Cortex of kidney (tissue), 1 donor: ENCODE results near the gene HIPK4.
"Not testable (repeated sequence)": the region's sequence is repeated elsewhere in the genome, so short reads cannot be mapped to it uniquely, and the experiment has no call there.

ENCODE experiments used
- DNase-seq: peaks from one replicate; lab custom pipeline; 2025; lab: John Stamatoyannopoulos, UW

The HIPK4 gene

DNA sequence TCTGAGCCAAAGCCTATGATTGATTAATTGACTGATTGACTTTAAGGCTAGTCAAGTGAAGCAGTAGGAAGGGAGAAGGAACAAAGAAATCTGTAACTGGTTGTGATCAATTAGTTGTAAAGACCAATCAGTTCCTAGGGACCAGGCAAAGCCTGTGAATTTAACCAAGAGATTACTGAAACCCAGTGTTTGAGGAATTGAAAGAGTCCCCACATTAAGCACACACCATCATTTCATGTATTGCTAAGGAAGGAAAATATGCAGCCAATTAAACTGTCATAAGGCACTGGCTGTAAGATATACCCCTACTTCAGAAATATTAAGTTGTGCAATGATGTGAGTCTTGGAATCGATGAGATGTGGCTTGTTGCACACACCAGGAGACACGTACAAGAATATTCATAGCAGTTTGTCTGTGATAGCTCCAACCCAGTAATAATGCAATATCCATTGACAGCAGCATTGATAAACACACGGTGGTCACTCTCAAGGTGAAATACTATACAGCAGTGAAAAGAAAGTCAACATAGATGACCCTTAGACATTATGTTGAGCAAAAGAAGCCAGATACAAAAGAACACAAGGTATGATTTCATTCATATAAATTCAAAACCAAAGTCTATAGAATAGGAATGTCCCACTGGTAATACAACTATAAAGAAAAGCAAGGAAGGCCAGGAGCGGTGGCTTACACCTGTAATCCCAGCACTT is 50.8 kb downstream of the HIPK4 start:
- no peak for DNase-seq

DNA sequence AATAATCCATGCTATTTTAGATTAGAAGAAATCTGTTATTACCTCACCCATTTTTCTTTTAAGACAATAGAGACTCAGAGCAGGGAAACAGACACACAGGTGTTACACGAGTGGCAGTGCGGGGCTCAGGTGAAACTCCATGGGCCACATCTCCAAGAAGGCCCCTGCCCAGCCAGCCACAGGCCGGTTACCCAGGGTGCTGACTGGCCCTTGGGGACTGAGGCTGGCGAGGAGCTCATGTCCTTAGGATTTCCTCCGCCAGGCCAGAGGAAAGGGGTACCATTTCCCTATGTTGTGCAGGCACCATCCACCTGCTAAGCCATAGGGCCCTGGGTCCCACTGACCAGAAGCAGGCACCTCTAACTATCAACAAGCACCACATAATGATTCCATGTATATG is 52.4 kb downstream of the HIPK4 start:
- DNase-seq: no peak

DNA sequence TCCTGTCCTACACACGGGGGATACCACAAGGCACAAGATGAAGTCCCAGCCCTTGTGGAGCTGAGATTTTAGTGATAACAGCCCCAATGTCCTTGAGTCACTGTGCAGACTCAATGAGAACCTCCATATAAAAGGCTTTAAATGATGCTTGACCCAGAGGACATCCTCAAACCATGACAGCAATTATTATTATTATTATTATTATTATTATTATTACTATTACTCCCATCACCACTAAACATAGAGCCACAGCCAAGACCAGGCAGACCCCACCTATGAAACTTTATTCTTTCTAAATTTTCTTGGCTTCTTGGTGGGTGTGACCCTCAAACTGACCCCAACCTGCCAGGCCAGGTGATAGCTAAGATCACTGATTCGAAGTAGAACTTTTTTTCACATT is 52.9 kb downstream of the HIPK4 start:
- no peak for DNase-seq

DNA sequence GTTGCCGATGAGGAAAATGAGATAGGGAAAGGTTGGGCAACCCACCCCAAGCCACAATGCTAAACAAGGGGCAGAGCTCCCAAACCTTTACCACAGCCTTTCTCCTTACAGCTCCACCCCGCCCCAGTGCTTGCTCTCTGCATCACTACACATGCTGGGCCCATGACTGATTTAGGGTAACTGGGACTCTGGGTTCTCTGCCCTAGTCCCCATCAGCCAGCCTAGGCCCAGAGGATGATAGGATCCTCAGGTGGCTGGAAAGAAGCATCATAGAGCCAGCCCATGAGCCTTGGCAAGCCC is 53.4 kb downstream of the HIPK4 start:
- DNase-seq: no peak

DNA sequence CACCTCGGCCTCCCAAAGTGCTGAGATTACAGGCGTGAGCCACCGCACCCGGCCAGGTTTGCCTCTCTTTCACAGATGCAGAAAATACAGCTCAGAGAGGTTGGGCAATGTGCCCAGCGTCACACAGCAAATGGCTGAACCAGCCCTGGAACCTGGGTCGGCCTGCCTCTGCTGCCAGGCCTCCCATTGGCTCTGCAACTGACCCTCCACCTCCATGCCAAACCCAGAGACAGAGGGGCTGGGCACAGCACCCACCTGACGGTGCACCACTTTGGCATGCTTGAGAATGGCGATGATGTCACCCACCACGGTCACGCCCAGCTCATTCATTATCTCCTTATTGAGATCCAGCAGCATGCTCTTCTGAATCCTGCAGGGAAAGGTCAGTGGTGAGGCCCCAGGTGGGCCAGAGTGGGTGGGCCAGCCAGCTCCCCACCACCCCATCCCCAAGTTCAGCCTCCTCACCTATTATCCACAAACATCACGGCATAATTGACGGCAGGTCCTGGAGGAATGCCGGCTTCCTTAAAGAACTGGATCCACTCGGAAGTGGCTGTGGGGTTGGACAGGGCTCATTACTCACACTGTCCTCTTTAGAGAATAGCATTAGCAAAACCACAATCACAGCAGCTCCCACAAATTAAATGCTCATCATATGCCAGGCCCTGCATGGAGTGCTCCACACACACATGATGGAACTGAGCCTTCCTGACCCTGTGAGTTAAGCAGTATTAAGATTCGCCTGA is 54.0 kb downstream of the HIPK4 start:
- DNase-seq: no peak

DNA sequence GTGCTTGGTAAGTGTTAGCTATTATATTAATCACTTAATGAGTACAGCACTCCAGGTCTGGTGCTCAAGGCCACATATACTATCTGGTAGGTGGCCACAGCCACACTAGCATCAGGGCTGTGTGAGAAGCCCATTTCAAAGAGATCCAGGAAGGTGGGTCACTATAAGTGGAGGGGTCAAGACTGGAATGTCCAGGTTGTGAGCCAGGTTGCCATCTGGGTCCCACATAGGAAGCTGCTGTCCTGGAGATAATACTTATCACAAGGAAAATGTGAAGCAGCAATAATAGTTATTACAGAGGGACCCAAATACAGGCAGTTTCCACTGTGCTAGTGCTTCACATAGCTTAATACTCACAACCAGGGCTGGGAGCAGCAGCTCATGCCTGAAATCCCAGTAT is 54.9 kb downstream of the HIPK4 start:
- no peak for DNase-seq

DNA sequence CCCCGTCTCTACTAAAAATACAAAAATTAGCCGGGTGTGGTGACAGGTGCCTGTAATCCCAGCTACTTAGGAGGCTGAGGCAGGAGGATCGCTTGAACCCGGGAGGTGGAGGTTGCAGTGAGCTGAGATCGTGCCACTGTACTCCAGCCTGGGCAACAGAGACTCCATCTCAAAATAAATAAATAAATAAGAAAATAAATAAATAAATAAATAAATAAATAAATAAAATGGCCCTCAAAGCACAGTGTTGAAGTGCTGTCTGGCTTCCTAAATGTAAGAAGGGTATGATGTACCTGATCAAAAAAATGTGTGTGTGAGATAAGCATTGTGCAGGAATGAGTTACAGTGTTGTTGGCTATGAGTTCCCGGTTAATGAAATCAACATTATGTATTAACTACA is 56.9 kb downstream of the HIPK4 start:
- DNase-seq: not testable (repeated sequence)

DNA sequence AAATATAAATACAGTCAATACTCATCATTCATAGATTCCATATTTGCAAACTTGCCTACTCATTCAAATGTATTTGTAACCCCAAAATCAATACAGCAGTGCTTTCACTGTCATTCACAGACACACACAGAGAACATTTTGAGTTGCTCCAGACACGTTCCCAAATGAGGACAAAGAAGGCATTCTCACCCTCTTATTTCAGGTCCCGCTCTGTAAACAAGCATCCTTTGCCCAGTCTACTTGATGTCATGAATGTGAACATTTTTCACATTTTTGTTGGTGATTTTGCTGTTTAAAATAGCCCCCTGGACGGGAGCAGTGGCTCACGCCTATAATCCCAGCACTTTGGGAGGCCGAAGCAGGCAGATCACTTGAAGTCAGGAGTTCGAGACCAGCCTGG is 57.3 kb downstream of the HIPK4 start:
- no peak for DNase-seq

DNA sequence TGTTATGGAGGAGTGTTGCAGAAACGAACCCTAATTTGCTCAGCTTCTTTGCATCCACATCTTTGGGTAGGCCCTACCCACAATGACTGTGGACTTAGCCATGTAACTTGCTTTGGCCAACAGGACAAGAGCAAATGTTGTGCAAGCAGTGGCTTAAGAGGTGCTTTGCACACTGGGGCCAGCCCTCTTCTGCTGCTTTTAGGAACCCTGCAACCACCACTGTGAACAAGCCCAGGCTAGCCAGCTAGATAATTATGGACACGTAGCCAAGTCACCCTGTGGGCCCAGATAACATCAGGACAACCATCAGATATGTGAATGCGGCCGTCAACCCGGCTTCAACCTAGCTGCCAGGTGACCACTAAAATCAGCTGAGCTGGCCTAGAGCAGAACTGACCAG is 58.9 kb downstream of the HIPK4 start:
- no peak for DNase-seq
